ENCODE measurements around the gene AHR. TPM values are rescaled to one million over a fixed set of nuclear protein-coding genes. Genes with fewer than 3 reads are reported as not detected.
A peak's percentile ranks its signal among the peaks of the same experiment; 100 is the strongest.

AHR gene
- total RNA-seq, 1 donor, result 35.4 TPM

DNA sequence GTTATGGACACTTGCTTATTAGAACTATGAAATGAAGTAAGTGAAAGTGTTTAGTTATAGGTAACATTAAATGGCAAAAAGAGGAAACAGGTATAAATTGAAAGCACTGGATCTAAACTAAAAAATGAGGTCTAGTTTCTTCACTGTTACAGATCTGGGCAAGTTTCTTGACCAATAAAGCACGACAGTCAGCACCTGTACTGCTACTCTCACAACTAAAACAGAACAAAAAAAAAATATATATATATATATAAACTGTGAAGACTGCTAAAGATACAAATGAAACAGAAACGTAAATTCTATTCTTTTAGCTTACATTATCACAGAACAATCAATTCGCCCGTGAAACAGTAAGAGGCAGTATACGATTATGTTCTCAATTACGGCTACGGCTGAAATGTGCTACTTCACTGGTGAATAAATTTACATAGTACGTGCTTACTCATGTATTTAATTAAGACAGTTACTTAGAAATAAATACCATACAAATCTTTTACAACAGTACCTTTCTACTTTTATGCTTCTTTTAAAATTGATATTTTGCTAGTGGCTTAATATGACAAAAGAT lies 4.2 kb downstream of the AHR start:
- peak; percentile 34 for DNase-seq (ENCODE audit: low read depth)
- peak overlapping the region; percentile 16 for H3K4me3 ChIP-seq (ENCODE audit: low read depth, low read length)
- TF ChIP-seq, protein P1, sequence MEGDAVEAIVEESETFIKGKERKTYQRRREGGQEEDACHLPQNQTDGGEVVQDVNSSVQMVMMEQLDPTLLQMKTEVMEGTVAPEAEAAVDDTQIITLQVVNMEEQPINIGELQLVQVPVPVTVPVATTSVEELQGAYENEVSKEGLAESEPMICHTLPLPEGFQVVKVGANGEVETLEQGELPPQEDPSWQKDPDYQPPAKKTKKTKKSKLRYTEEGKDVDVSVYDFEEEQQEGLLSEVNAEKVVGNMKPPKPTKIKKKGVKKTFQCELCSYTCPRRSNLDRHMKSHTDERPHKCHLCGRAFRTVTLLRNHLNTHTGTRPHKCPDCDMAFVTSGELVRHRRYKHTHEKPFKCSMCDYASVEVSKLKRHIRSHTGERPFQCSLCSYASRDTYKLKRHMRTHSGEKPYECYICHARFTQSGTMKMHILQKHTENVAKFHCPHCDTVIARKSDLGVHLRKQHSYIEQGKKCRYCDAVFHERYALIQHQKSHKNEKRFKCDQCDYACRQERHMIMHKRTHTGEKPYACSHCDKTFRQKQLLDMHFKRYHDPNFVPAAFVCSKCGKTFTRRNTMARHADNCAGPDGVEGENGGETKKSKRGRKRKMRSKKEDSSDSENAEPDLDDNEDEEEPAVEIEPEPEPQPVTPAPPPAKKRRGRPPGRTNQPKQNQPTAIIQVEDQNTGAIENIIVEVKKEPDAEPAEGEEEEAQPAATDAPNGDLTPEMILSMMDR (IDR thresholded peaks at IDR 0.05; ENCODE audit: insufficient read depth, low read depth, low read length), result peak; percentile 14

DNA sequence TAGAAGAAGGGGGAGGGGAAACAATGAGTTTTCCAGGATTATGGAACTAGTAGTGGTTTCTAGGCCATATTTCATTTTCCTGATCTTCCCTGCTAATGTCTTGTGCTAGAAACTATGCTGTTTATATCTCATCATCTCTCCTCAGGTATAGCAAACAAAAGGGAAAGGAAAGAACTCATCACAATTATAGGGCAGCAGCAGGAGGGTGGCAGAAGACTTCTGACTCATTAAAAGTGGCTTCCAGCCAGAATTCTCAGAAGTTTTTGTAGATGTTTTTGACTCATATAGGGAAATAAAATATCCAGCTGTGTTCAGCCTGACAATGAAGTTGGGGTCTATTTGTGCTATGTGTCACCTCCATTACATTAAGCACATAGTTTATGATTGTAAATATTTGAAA lies 6.5 kb downstream of the AHR start:
- TF ChIP-seq, protein P1 (IDR thresholded peaks at IDR 0.05; ENCODE audit: insufficient read depth, low read depth, low read length), result no peak
- peak; percentile 82 for DNase-seq (ENCODE audit: low read depth)
- no peak overlapping the region for H3K4me3 ChIP-seq (ENCODE audit: low read depth, low read length)

DNA sequence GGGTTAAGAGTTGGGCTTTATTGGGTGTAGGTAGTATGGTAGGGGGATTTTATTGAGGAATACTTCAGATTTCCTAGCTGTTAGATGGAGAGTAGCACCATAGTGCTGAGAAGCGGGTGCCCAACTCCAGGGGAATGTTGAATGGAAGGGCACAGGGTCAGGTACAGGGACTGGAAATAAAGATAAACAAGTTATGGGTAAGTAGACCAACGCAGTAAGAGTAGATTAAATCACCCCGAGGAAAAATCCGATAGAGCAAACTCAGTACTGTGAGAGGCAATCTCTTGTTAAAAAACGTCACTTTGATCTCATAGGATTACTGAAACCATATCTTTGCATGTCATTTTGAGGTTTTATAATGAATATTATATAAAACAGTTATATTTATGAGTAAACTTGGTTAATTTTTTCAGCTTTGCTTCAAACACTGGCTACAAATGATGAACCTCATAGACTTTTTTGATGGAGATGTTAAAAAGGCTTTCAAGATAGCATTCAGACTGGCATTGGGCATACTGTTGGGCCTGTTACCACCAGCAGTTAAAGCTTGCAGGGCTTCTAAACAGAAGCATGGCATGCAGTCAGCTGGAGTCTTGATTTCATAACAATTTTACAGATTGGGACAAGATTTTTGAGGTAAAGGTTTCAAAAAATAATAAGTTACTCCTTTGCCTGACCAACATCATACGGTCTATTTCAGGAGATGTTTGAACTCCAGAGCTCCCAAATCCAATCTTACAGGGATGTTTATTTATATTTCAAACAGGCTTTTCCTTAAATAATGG lies 7.1 kb downstream of the AHR start:
- TF ChIP-seq, protein P1 (IDR thresholded peaks at IDR 0.05; ENCODE audit: insufficient read depth, low read depth, low read length), result no peak
- no peak for DNase-seq (ENCODE audit: low read depth)
- no peak overlapping the region for H3K4me3 ChIP-seq (ENCODE audit: low read depth, low read length)

DNA sequence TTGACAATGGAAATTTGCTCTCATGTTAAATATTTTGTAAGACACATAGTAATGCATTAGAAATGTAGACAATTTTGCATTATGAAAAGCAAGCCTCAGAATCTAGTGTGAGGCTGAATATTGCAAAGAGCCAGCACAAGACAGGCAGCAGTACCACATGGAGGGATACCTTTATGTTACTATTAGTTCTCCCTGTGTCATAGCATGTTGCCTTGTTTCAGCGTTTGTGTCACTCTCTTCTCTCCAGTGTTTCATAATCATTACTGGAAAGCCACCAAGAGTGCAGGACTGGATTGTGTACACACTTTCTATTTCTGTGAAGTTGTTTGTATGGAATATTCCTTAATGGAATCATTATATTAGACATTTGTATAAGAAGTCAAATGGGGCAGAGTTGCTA lies 8.5 kb downstream of the AHR start:
- peak; percentile 50 for DNase-seq (ENCODE audit: low read depth)
- TF ChIP-seq, protein P1 (IDR thresholded peaks at IDR 0.05; ENCODE audit: insufficient read depth, low read depth, low read length), result no peak
- H3K4me3 ChIP-seq (ENCODE audit: low read depth, low read length), result peak overlapping the region; percentile 2

DNA sequence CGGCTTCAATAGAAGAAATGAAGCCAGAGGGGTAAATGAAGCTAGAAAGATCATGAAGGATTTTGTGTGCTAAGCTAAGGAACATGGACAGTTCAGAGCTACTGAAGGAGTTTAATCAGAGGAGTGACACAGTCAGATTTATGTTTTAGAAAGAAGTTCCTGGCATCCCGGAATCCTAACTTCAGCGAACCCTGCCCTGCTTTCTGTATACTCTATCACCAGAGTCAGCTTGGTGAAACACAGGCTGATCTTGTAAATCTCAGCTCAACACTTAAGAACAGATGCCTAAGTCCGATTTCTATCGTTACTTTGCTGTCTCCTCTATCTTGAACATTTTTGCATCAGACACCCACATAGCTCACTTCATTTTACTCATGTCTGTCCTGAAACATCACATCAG lies 9.1 kb downstream of the AHR start:
- peak overlapping the region; percentile 2 for H3K4me3 ChIP-seq (ENCODE audit: low read depth, low read length)
- TF ChIP-seq, protein P1 (IDR thresholded peaks at IDR 0.05; ENCODE audit: insufficient read depth, low read depth, low read length), result no peak
- DNase-seq (ENCODE audit: low read depth), result peak; percentile 63

DNA sequence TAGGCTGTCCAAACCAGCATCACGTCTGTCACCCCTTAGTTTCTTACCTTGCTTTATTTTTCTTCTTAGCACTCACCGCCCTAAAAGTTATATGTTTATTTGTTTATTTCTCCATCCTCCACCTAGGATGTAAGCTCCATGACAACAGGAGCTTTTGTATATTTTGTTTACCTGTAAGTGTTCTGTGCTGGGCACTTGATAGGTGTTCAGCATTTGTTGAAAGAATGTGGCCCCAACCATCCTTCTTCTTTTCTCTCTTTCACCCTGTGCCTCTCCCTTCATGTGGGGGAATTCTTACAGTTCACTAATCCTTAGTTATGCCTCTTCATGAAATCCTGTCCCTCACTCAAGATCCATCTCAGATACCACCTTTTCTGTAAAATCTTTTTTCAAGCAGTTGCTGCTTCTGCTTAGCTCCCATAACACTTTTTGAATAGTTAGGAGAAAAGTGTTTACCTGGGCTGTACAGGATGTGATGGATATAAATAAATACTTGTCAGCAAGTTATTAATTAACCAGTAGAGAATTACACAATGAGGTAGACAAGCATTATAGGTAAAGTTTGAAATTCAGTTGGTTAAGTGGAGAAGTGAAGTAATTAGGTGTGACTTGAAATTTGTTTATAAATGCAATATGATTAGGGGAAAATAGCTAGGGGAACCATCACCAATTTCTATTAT lies 9.7 kb downstream of the AHR start:
- TF ChIP-seq, protein P1 (IDR thresholded peaks at IDR 0.05; ENCODE audit: insufficient read depth, low read depth, low read length), result no peak
- H3K4me3 ChIP-seq (ENCODE audit: low read depth, low read length), result no peak overlapping the region
- DNase-seq (ENCODE audit: low read depth), result no peak

All from fibroblast of villous mesenchyme (primary cell).